Small intestine (tissue), 7 donors: ENCODE results near the gene MLST8. TPM values are rescaled to one million over a fixed set of nuclear protein-coding genes. Genes with fewer than 3 reads are reported as not detected.
A peak's percentile ranks its signal among the peaks of the same experiment; 100 is the strongest.
"Not testable (repeated sequence)": the region's sequence is repeated elsewhere in the genome, so short reads cannot be mapped to it uniquely, and the experiment has no call there.

Experiments used
- DNase-seq, 2 donors: peaks; one replicate each; pipeline versions ENCODE4 v3.0.0 to v3.0.0-alpha.2; 2013
- FAIRE-seq: peaks from 2 replicates; lab custom pipeline; 2012; peaks lifted over from hg19 to GRCh38; lab: Jason Lieb, UNC
- H3K27ac ChIP-seq, 3 donors: one replicate each; pipeline ENCODE4 v1.5.1; 2013; ENCODE audit warnings: low read length in 2 of 3, mild to moderate bottlenecking in 2 of 3, control low read depth in 1 of 3, inconsistent platforms in 1 of 3, low read depth in 1 of 3, moderate library complexity in 1 of 3
- H3K27me3 ChIP-seq, 3 donors: one replicate each; pipeline ENCODE4 v1.6.1; 2013; ENCODE audit warnings: low read length in 3 of 3, inconsistent platforms in 1 of 3; ENCODE audit not compliant: control insufficient read depth in 3 of 3, insufficient read depth in 3 of 3
- H3K36me3 ChIP-seq, 3 donors: one replicate each; pipeline ENCODE4 v1.6.1; 2013; ENCODE audit warnings: low read length in 3 of 3, inconsistent platforms in 1 of 3, low read depth in 1 of 3, mild to moderate bottlenecking in 1 of 3, moderate library complexity in 1 of 3; ENCODE audit not compliant: control insufficient read depth in 3 of 3, insufficient read depth in 2 of 3
- H3K4me1 ChIP-seq, 3 donors: one replicate each; pipeline ENCODE4 v1.6.1; 2013; ENCODE audit warnings: low read length in 2 of 3, inconsistent platforms in 1 of 3, low read depth in 1 of 3, mild to moderate bottlenecking in 1 of 3, moderate library complexity in 1 of 3; ENCODE audit not compliant: control insufficient read depth in 3 of 3, insufficient read depth in 2 of 3
- H3K4me3 ChIP-seq, 3 donors: one replicate each; pipeline ENCODE4 v1.5.1; 2013; ENCODE audit warnings: low read length in 3 of 3, control low read depth in 1 of 3, inconsistent platforms in 1 of 3, low read depth in 1 of 3, mild to moderate bottlenecking in 1 of 3, moderate library complexity in 1 of 3
- H3K9me3 ChIP-seq, 2 donors: one replicate each; pipeline ENCODE4 v1.6.1; 2013; ENCODE audit warnings: low read depth in 1 of 2, low read length in 1 of 2; ENCODE audit not compliant: control insufficient read depth in 2 of 2, insufficient read depth in 1 of 2
- WGBS, 3 donors: extraction: QIAGEN DNeasy Blood & Tissue Kit; methylation state at CpG; one replicate each; pipeline ENCODE4 v1.1.7; 2013; 5-methylcytosine and 5-hydroxymethylcytosine counted together
- polyA plus RNA-seq, 4 donors: library from polyadenylated mRNA; stranded (reverse) in 3 of 4; unstranded in 1 of 4; fragments of 200-250 nt in 3 of 4; fragments of 120-200 nt in 1 of 4; gene quantifications; one replicate each; pipeline versions ENCODE4 v1.2.1 to v1.2.3, GENCODE V29; 2013
- donor health status: healthy with polysubstance abuse.
- donor health status: control.
- donor health status: control.
- donor health status: Bipolar disorder and iron deficiency.
- donor health status: healthy.

Gene MLST8
- polyA plus RNA-seq, 4 donors: 41.5 to 68.7 (median 62.7) TPM

GRCh38 chr16:2251296-2252111, 46.2 kb downstream of the MLST8 start, which contains the start of gene ECI1:
TSS of gene ECI1 (minus strand) at chr16:2251587. CDS start at chr16:2251566, 21 bp downstream.
- Histone ChIP-seq H3K4me3 (peak within 1 kb of the TSS; percentile 66 to 91 (median 88)), H3K27me3 (no peaks in the 10 kb centered on the region), H3K27ac (peak within 1 kb of the TSS; percentile 77 to 98 (median 80)), H3K36me3 (peaks cover 11 to 74% (median 17%) of the 10 kb centered on the region in 3 donors), H3K9me3 (no peaks in the 10 kb centered on the region), H3K4me1 (peaks cover 0 to 11% (median 2%) of the 10 kb centered on the region in 3 donors)
- WGBS, 3 donors: 0 to 2% (median 2%) methylated on average over 59 to 88 of the region's 88 CpGs
- DNase-seq (peak; percentile 95 to 97), FAIRE-seq (no peak)

DNA sequence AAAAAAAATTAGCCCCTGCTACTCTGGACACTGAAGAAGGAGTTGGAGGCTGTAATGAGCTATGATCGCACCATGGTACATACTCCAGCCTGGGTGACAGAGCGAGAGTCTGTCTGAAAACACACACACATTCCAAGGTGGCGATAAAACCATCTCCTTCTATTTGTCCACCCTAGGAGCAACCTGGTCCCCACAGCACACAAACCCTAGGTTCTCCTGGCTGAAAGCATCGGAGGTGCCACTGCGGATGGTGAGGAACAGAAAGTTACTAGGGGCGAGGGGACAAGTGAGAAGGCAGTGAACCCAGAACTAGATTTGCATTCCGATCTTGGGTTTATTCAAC, 47.5 kb downstream of the MLST8 start:
- no peaks in the 10 kb centered on the region for H3K27me3 ChIP-seq
- DNase-seq (no peak), FAIRE-seq (no peak)
- peak overlapping the region in 1 of 3 donors; percentile 12 for H3K27ac ChIP-seq
- H3K4me3 ChIP-seq: no peak overlapping the region
- peaks cover 0 to 11% (median 2%) of the 10 kb centered on the region in 3 donors for H3K4me1 ChIP-seq
- no peaks in the 10 kb centered on the region for H3K9me3 ChIP-seq
- 94 to 95% (median 94%) methylated on average over 7 of the region's 7 CpGs for WGBS, 3 donors
- peaks cover 15 to 75% (median 23%) of the 10 kb centered on the region in 3 donors for H3K36me3 ChIP-seq

DNA sequence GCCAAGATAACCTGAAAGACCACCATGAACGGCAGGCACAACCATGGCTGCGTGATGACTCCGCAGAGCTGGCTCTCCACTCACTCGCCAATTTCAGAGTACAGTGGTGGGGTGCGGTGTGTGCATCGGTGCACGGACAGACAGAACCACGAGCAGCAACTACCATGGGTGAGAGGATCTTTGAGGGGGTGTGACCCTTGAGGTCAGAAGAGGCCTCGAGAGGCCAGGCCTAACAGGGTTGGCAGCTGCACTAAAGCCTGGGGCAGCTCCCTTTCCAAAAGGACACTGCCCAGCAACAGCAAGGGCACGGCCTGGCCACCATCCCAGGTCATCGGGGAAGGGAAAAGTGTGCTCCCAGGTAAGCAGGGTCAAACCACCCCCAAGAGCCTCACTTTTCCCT, 48.0 kb downstream of the MLST8 start:
- H3K27me3 ChIP-seq: no peaks in the 10 kb centered on the region
- 84 to 90% (median 87%) methylated on average over 11 of the region's 11 CpGs for WGBS, 3 donors
- peaks cover 0 to 11% (median 2%) of the 10 kb centered on the region in 3 donors for H3K4me1 ChIP-seq
- H3K36me3 ChIP-seq: peaks cover 16 to 76% (median 23%) of the 10 kb centered on the region in 3 donors
- H3K27ac ChIP-seq: no peak overlapping the region
- H3K9me3 ChIP-seq: no peaks in the 10 kb centered on the region
- no peak for FAIRE-seq
- no peak for DNase-seq
- no peak overlapping the region for H3K4me3 ChIP-seq

DNA sequence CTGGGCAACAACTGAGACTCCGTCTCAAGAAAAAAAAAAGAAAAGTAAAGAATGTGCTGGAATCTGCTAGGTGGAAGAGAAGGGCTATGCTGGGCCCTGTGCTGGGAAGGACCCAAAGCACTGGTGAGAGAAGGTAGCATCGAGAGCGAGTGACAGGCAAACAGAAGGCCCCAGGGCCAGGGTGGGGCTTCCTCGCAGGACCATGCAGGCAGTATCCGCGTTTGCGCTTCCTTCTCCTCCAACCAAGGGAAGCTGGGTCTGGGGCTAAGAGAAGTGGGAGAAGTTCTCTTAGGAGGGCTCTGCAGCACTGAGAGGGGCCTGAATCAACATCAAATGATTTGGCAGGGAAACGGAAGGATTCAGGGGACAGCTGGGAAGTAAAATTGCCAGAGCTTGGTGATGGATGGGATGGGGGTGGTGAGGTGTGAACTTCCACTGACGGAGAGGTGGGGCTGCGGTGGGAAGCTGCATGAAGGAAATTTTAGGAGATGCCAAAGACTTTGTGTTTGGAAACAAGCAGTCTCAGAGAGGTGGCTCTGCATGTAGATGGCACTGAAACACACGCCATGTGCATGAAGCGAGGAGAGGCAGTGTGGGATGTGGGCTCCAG, 51.4 kb downstream of the MLST8 start:
- peaks cover 19 to 81% (median 30%) of the 10 kb centered on the region in 3 donors for H3K36me3 ChIP-seq
- peaks cover 0 to 7% (median 0%) of the 10 kb centered on the region in 3 donors for H3K4me1 ChIP-seq
- H3K4me3 ChIP-seq: no peak overlapping the region
- 88 to 94% (median 93%) methylated on average over 12 of the region's 12 CpGs for WGBS, 3 donors
- no peak for FAIRE-seq
- H3K9me3 ChIP-seq: no peaks in the 10 kb centered on the region
- no peak overlapping the region for H3K27ac ChIP-seq
- H3K27me3 ChIP-seq: no peaks in the 10 kb centered on the region
- no peak for DNase-seq

DNA sequence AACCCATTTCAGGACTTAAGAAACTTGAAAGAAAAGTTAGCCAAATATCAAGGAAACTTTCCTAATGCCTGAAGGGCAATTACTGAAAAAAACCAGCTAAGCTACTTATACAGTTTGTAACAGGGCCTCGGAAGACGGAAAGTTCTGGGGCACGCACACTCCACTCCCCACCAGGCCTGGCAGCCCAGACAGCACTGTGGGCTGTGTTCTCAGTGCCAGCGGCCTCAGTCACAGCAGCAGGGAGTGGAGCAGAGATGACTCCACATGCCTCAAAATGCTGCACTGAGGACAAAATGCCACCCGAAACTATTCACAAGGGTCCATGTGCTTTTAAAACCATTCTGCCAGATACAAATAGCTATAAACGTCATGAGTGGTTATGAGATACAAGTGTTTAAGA, 52.5 kb downstream of the MLST8 start:
- Histone ChIP-seq H3K4me1 (no peaks in the 10 kb centered on the region), H3K9me3 (no peaks in the 10 kb centered on the region), H3K4me3 (no peak overlapping the region), H3K36me3 (peaks cover 24 to 79% (median 34%) of the 10 kb centered on the region in 3 donors), H3K27me3 (no peaks in the 10 kb centered on the region), H3K27ac (no peak overlapping the region)
- DNase-seq (no peak), FAIRE-seq (no peak)
- WGBS, 3 donors: 92 to 94% (median 93%) methylated on average over 6 of the region's 6 CpGs

- H3K4me3 ChIP-seq, DNase-seq, H3K4me1 ChIP-seq, H3K9me3 ChIP-seq, H3K27ac ChIP-seq, FAIRE-seq, H3K27me3 ChIP-seq: not testable (repeated sequence)
- WGBS, 3 donors: 93 to 97% (median 97%) methylated on average over 7 of the region's 7 CpGs
- H3K36me3 ChIP-seq: peaks cover 29 to 80% (median 37%) of the 10 kb centered on the region in 3 donors
These were observed 53.3 kb downstream of the MLST8 start for GRCh38 chr16:2258530-2258929.

Other genes with a start within 250 kb of the MLST8 start
- 100 to 1,000 TPM; 132 to 544 (median 376) TPM for gene NDUFB10, start 245.9 kb upstream of the MLST8 start, polyA plus RNA-seq
- gene RPS2, start 240.6 kb upstream of the MLST8 start, polyA plus RNA-seq: 1,000 to 10,000 TPM; 1,075 to 4,112 (median 2,558) TPM
- under 1 TPM in 2 of 4 donors, not detected in 2; 0.09 to 0.18 TPM for gene RNF151, start 238.6 kb upstream of the MLST8 start, polyA plus RNA-seq
- 10 to 100 TPM; 34.1 to 49.7 (median 45.6) TPM for gene TBL3, start 233.4 kb upstream of the MLST8 start, polyA plus RNA-seq
- gene NOXO1, start 224.0 kb upstream of the MLST8 start, polyA plus RNA-seq: 10 to 100 TPM in 2 of 4 donors, 1 to 10 TPM in 2; 3.1 to 30.5 (median 10.8) TPM
- 100 to 1,000 TPM in 2 of 4 donors, 10 to 100 TPM in 2; 50.4 to 261 (median 94.7) TPM for gene GFER, start 221.3 kb upstream of the MLST8 start, polyA plus RNA-seq
- 1 to 10 TPM in 2 of 4 donors, under 1 TPM in 2; 0.45 to 5.4 (median 0.92) TPM for gene SYNGR3, start 215.5 kb upstream of the MLST8 start, polyA plus RNA-seq
- 10 to 100 TPM; 26.7 to 51.9 (median 29.7) TPM for gene ZNF598, start 195.6 kb upstream of the MLST8 start, polyA plus RNA-seq
- 1 to 10 TPM in 1 of 4 donors, under 1 TPM in 2, not detected in 1; 0.48 to 9.0 (median 0.81) TPM for gene NPW, start 185.7 kb upstream of the MLST8 start, polyA plus RNA-seq
- gene NHERF2, start 178.6 kb upstream of the MLST8 start, polyA plus RNA-seq: 10 to 100 TPM; 15.7 to 76.1 (median 42.9) TPM
- gene NTHL1, start 157.6 kb upstream of the MLST8 start, polyA plus RNA-seq: 10 to 100 TPM; 13.0 to 27.6 (median 18.5) TPM
- 10 to 100 TPM; 35.1 to 75.9 (median 60.1) TPM for gene TSC2, start 157.5 kb upstream of the MLST8 start, polyA plus RNA-seq
- 10 to 100 TPM; 10.5 to 42.2 (median 26.7) TPM for gene PKD1, start 69.6 kb upstream of the MLST8 start, polyA plus RNA-seq
- 10 to 100 TPM; 11.9 to 31.9 (median 23.7) TPM for gene RAB26, start 56.8 kb upstream of the MLST8 start, polyA plus RNA-seq
- gene TRAF7, start 49.7 kb upstream of the MLST8 start, polyA plus RNA-seq: 10 to 100 TPM; 47.6 to 73.4 (median 64.1) TPM
- gene CASKIN1, start 8.8 kb upstream of the MLST8 start, polyA plus RNA-seq: 1 to 10 TPM in 1 of 4 donors, under 1 TPM in 3; 0.27 to 1.1 (median 0.51) TPM
- gene BRICD5, start 5.4 kb downstream of the MLST8 start, polyA plus RNA-seq: 10 to 100 TPM in 1 of 4 donors, 1 to 10 TPM in 3; 1.6 to 84.1 (median 8.6) TPM
- gene PGP, start 9.4 kb downstream of the MLST8 start, polyA plus RNA-seq: 10 to 100 TPM; 11.1 to 16.2 (median 13.4) TPM
- gene E4F1, start 18.1 kb downstream of the MLST8 start, polyA plus RNA-seq: 10 to 100 TPM; 16.5 to 37.1 (median 22.8) TPM
- gene DNASE1L2, start 31.0 kb downstream of the MLST8 start, polyA plus RNA-seq: 1 to 10 TPM in 2 of 4 donors, under 1 TPM in 2; 0.55 to 3.8 (median 1.4) TPM
- gene ECI1, start 46.1 kb downstream of the MLST8 start, polyA plus RNA-seq: 100 to 1,000 TPM in 3 of 4 donors, 10 to 100 TPM in 1; 86.1 to 246 (median 166) TPM
- gene RNPS1, start 62.7 kb downstream of the MLST8 start, polyA plus RNA-seq: 100 to 1,000 TPM in 3 of 4 donors, 10 to 100 TPM in 1; 91.7 to 166 (median 138) TPM
- gene ABCA3, start 135.3 kb downstream of the MLST8 start, polyA plus RNA-seq: 1 to 10 TPM; 1.1 to 4.7 (median 1.8) TPM
- 10 to 100 TPM in 1 of 4 donors, 1 to 10 TPM in 2, under 1 TPM in 1; 0.89 to 12.4 (median 3.8) TPM for gene CCNF, start 224.0 kb downstream of the MLST8 start, polyA plus RNA-seq